A549 (cell line): ENCODE data around the gene UNC79.

ENCODE experiments used
- CTCF ChIP-seq: fragments of >200 bp; sonication (Bioruptor Twin); formaldehyde crosslinking; IDR thresholded peaks from 3 replicates; pipeline ENCODE4 v1.5.1; 2016
- ELK1 ChIP-seq: fragments of 150-350 bp; IDR thresholded peaks from 2 replicates; pipeline ENCODE4 v1.6.1; 2014; ENCODE audit warnings: low read depth, mild to moderate bottlenecking, low read length
- POLR2AphosphoS2 ChIP-seq: conservative IDR thresholded peaks from 2 replicates; pipeline ENCODE4 v1.6.1; 2012; ENCODE audit warnings: low read length, improper control_type of control experiment, inconsistent platforms

- TF ChIP-seq CTCF (no peak), POLR2AphosphoS2 (no peak), ELK1 (no peak)
Observed at GRCh38 chr14:93591506-93591905, 160.8 kb downstream of the UNC79 start.
